DND-41 (cell line): ENCODE results near the gene KLHL2.

ENCODE experiments used
- CTCF ChIP-seq: IDR thresholded peaks from 2 replicates; pipeline ENCODE4 v1.5.1; 2012; ENCODE audit warnings: borderline replicate concordance, low read length, moderate library complexity, mild to moderate bottlenecking; ENCODE audit not compliant: poor library complexity, severe bottlenecking; ENCODE audit errors: extremely low read depth
- EZH2 ChIP-seq: IDR thresholded peaks from 3 replicates; pipeline ENCODE4 v1.6.1; 2012; ENCODE audit warnings: borderline replicate concordance, low read depth, mild to moderate bottlenecking, moderate library complexity, low read length, inconsistent platforms; ENCODE audit not compliant: severe bottlenecking

GRCh38 chr4:165330666-165331065 is 123.3 kb downstream of the KLHL2 start:
- TF ChIP-seq CTCF (no peak), EZH2 (no peak)
